ENCODE results near the gene CDH4.

Gene CDH4

GRCh38 chr20:61505508-61505907 lies 253.4 kb downstream of the CDH4 start:
- no peaks in the 10 kb centered on the region for H3K9me3 ChIP-seq
- no peak for DNase-seq (ENCODE audit: low spot score in 2 of 2)
- no peak overlapping the region for H3K4me3 ChIP-seq
- in situ Hi-C loops (cut with MboI; ENCODE audit: low sequenced_read_pairs), result no loop called here
- H3K4me1 ChIP-seq, result no peaks in the 10 kb centered on the region
- H3K27me3 ChIP-seq (ENCODE audit: low read depth), result no peaks in the 10 kb centered on the region
- no peaks in the 10 kb centered on the region for H3K36me3 ChIP-seq (replicated peaks)

- in situ Hi-C loops (cut with MboI; ENCODE audit: low sequenced_read_pairs), result no loop called here
- no peaks in the 10 kb centered on the region for H3K27me3 ChIP-seq (ENCODE audit: low read depth)
- no peaks in the 10 kb centered on the region for H3K4me1 ChIP-seq
- H3K4me3 ChIP-seq, result no peak overlapping the region
- no peaks in the 10 kb centered on the region for H3K36me3 ChIP-seq (replicated peaks)
- H3K9me3 ChIP-seq, result no peaks in the 10 kb centered on the region
- no peak for DNase-seq (ENCODE audit: low spot score in 2 of 2)
These were observed 255.7 kb downstream of the CDH4 start for GRCh38 chr20:61507778-61508177.

- H3K4me1 ChIP-seq, result no peaks in the 10 kb centered on the region
- no peaks in the 10 kb centered on the region for H3K9me3 ChIP-seq
- no peaks in the 10 kb centered on the region for H3K36me3 ChIP-seq (replicated peaks)
- H3K4me3 ChIP-seq, result no peak overlapping the region
- H3K27me3 ChIP-seq (ENCODE audit: low read depth), result no peaks in the 10 kb centered on the region
- no peak for DNase-seq (ENCODE audit: low spot score in 2 of 2)
- in situ Hi-C loops (cut with MboI; ENCODE audit: low sequenced_read_pairs), result no loop called here
These were observed 256.4 kb downstream of the CDH4 start for GRCh38 chr20:61508301-61509096.

- in situ Hi-C loops (cut with MboI; ENCODE audit: low sequenced_read_pairs), result no loop called here
- no peak overlapping the region for H3K4me3 ChIP-seq
- no peak for DNase-seq (ENCODE audit: low spot score in 2 of 2)
- no peaks in the 10 kb centered on the region for H3K36me3 ChIP-seq (replicated peaks)
- no peaks in the 10 kb centered on the region for H3K27me3 ChIP-seq (ENCODE audit: low read depth)
- no peaks in the 10 kb centered on the region for H3K9me3 ChIP-seq
- no peaks in the 10 kb centered on the region for H3K4me1 ChIP-seq
These were observed 258.8 kb downstream of the CDH4 start for GRCh38 chr20:61510778-61511330.

- Histone ChIP-seq H3K9me3 (no peaks in the 10 kb centered on the region), H3K4me1 (no peaks in the 10 kb centered on the region), H3K36me3 (replicated peaks) (no peaks in the 10 kb centered on the region), H3K27me3 (ENCODE audit: low read depth) (no peaks in the 10 kb centered on the region), H3K4me3 (no peak overlapping the region)
- DNase-seq (ENCODE audit: low spot score in 2 of 2), result no peak
- in situ Hi-C loops (cut with MboI; ENCODE audit: low sequenced_read_pairs), result no loop called here
These were observed 260.4 kb downstream of the CDH4 start for GRCh38 chr20:61512475-61512874.

- no peaks in the 10 kb centered on the region for H3K4me1 ChIP-seq
- no peaks in the 10 kb centered on the region for H3K27me3 ChIP-seq (ENCODE audit: low read depth)
- no peak overlapping the region for H3K4me3 ChIP-seq
- in situ Hi-C loops (cut with MboI; ENCODE audit: low sequenced_read_pairs), result no loop called here
- no peaks in the 10 kb centered on the region for H3K9me3 ChIP-seq
- no peak for DNase-seq (ENCODE audit: low spot score in 2 of 2)
- H3K36me3 ChIP-seq (replicated peaks), result no peaks in the 10 kb centered on the region
These were observed 261.3 kb downstream of the CDH4 start for GRCh38 chr20:61513124-61514017.

GRCh38 chr20:61514018-61514365 lies 261.9 kb downstream of the CDH4 start:
- Histone ChIP-seq H3K9me3 (no peaks in the 10 kb centered on the region), H3K27me3 (ENCODE audit: low read depth) (no peaks in the 10 kb centered on the region), H3K36me3 (replicated peaks) (no peaks in the 10 kb centered on the region), H3K4me3 (no peak overlapping the region), H3K4me1 (no peaks in the 10 kb centered on the region)
- DNase-seq (ENCODE audit: low spot score in 2 of 2), result no peak
- in situ Hi-C loops (cut with MboI; ENCODE audit: low sequenced_read_pairs), result no loop called here

- DNase-seq (ENCODE audit: low spot score in 2 of 2), result no peak
- in situ Hi-C loops (cut with MboI; ENCODE audit: low sequenced_read_pairs), result no loop called here
- Histone ChIP-seq H3K4me3 (no peak overlapping the region), H3K36me3 (replicated peaks) (no peaks in the 10 kb centered on the region), H3K27me3 (ENCODE audit: low read depth) (no peaks in the 10 kb centered on the region), H3K4me1 (no peaks in the 10 kb centered on the region), H3K9me3 (no peaks in the 10 kb centered on the region)
These were observed 262.3 kb downstream of the CDH4 start for GRCh38 chr20:61514396-61514795.

- Histone ChIP-seq H3K4me3 (no peak overlapping the region), H3K9me3 (no peaks in the 10 kb centered on the region), H3K36me3 (replicated peaks) (no peaks in the 10 kb centered on the region), H3K27me3 (ENCODE audit: low read depth) (no peaks in the 10 kb centered on the region), H3K4me1 (no peaks in the 10 kb centered on the region)
- no peak for DNase-seq (ENCODE audit: low spot score in 2 of 2)
- in situ Hi-C loops (cut with MboI; ENCODE audit: low sequenced_read_pairs), result no loop called here
These were observed 262.9 kb downstream of the CDH4 start for GRCh38 chr20:61514805-61515505.

- no peaks in the 10 kb centered on the region for H3K27me3 ChIP-seq (ENCODE audit: low read depth)
- in situ Hi-C loops (cut with MboI; ENCODE audit: low sequenced_read_pairs), result no loop called here
- H3K4me3 ChIP-seq, result no peak overlapping the region
- H3K4me1 ChIP-seq, result no peaks in the 10 kb centered on the region
- H3K36me3 ChIP-seq (replicated peaks), result no peaks in the 10 kb centered on the region
- H3K9me3 ChIP-seq, result no peaks in the 10 kb centered on the region
- no peak for DNase-seq (ENCODE audit: low spot score in 2 of 2)
These were observed 263.9 kb downstream of the CDH4 start for GRCh38 chr20:61515922-61516321.

GRCh38 chr20:61516346-61517208 lies 264.5 kb downstream of the CDH4 start:
- Histone ChIP-seq H3K36me3 (replicated peaks) (no peaks in the 10 kb centered on the region), H3K4me3 (no peak overlapping the region), H3K4me1 (no peaks in the 10 kb centered on the region), H3K9me3 (no peaks in the 10 kb centered on the region), H3K27me3 (ENCODE audit: low read depth) (no peaks in the 10 kb centered on the region; the same call in 1 of the 2 replicates)
- in situ Hi-C loops (cut with MboI; ENCODE audit: low sequenced_read_pairs), result no loop called here
- DNase-seq (ENCODE audit: low spot score in 2 of 2), result no peak

- no peaks in the 10 kb centered on the region for H3K4me1 ChIP-seq
- no peak overlapping the region for H3K4me3 ChIP-seq
- in situ Hi-C loops (cut with MboI; ENCODE audit: low sequenced_read_pairs), result no loop called here
- no peaks in the 10 kb centered on the region for H3K9me3 ChIP-seq
- H3K27me3 ChIP-seq (ENCODE audit: low read depth), result no peaks in the 10 kb centered on the region; the same call in 1 of the 2 replicates
- DNase-seq (ENCODE audit: low spot score in 2 of 2), result no peak
- no peaks in the 10 kb centered on the region for H3K36me3 ChIP-seq (replicated peaks)
These were observed 265.4 kb downstream of the CDH4 start for GRCh38 chr20:61517419-61517818.

GRCh38 chr20:61518424-61518951 lies 266.4 kb downstream of the CDH4 start:
- no peaks in the 10 kb centered on the region for H3K36me3 ChIP-seq (replicated peaks)
- no peaks in the 10 kb centered on the region for H3K9me3 ChIP-seq
- in situ Hi-C loops (cut with MboI; ENCODE audit: low sequenced_read_pairs), result no loop called here
- H3K4me1 ChIP-seq, result no peaks in the 10 kb centered on the region
- no peak for DNase-seq (ENCODE audit: low spot score in 2 of 2)
- H3K27me3 ChIP-seq (ENCODE audit: low read depth), result no peaks in the 10 kb centered on the region; the same call in 1 of the 2 replicates
- no peak overlapping the region for H3K4me3 ChIP-seq

Measured in HAP-1 (cell line).